Measurements from ENCODE around the gene MRPS18A.

- TF ChIP-seq CTCF (IDR thresholded peaks at IDR 0.05) = no peak
- no peak for TF ChIP-seq POLR2A (IDR thresholded peaks at IDR 0.05)
Observed at GRCh38 chr6:43623880-43624785, 63.5 kb downstream of the MRPS18A start.
